Vagina (tissue), 2 donors: ENCODE results near the gene NPAS1. TPM values are rescaled to one million over a fixed set of nuclear protein-coding genes. Genes with fewer than 3 reads are reported as not detected.

Source experiments
- DNase-seq, 2 donors: peaks; one replicate each; pipeline ENCODE4 v3.0.0-alpha.2; 2017; ENCODE audit errors: extremely low spot score in 2 of 2
- H3K27ac ChIP-seq: fragments of 200-600 bp; sonication (generic); one replicate; pipeline ENCODE4 v1.5.1; 2019
- H3K27me3 ChIP-seq: fragments of 200-600 bp; sonication (generic); one replicate; pipeline ENCODE4 v1.5.1; 2019
- H3K36me3 ChIP-seq, 2 donors: fragments of 200-600 bp; sonication (generic); one replicate each; pipeline ENCODE4 v1.5.1; 2017 to 2019
- H3K4me1 ChIP-seq: fragments of 200-600 bp; sonication (generic); one replicate; pipeline ENCODE4 v1.5.1; 2019
- H3K4me3 ChIP-seq, 2 donors: fragments of 200-600 bp; sonication (generic); 1 replicate in 1 of 2; 2 replicates in 1 of 2; pipeline ENCODE4 v1.5.1; 2016 to 2019
- H3K9me3 ChIP-seq: fragments of 200-600 bp; sonication (generic); one replicate; pipeline ENCODE4 v1.5.1; 2019
- POLR2A ChIP-seq, 2 donors: fragments of 450-650 bp; IDR thresholded peaks; one replicate each; pipeline ENCODE4 v1.6.1; 2017; ENCODE audit warnings: antibody characterized with exemption in 2 of 2, mild to moderate bottlenecking in 2 of 2, moderate library complexity in 2 of 2
- POLR2AphosphoS5 ChIP-seq, 2 donors: sonication (generic); formaldehyde crosslinking; IDR thresholded peaks; one replicate each; pipeline ENCODE4 v1.9.0; 2017; ENCODE audit warnings: antibody characterized with exemption in 2 of 2, mild to moderate bottlenecking in 2 of 2, low read depth in 1 of 2; ENCODE audit not compliant: insufficient read depth in 1 of 2
- intact Hi-C: fragments of 100-400 bp; cut with DNase I; formaldehyde crosslinking; loops from one replicate; pipeline ENCODE4 v1.15.1; 2023
- total RNA-seq: library from RNA; depleted of rRNA; stranded (reverse); fragments of >200 nt; gene quantifications from one replicate; pipeline ENCODE4 v1.2.3, GENCODE V29; 2016
- TF ChIP-seq, protein P1 (sequence below), 3 experiments: fragments of 450-650 bp in 2 of 3; fragments of 200-600 bp in 1 of 3; sonication (generic) in 1 of 3; IDR thresholded peaks; one replicate each; pipeline ENCODE4 v1.5.1; 2017 to 2019; ENCODE audit warnings: antibody characterized with exemption in 3 of 3, mild to moderate bottlenecking in 2 of 3, moderate library complexity in 2 of 3

Gene NPAS1
- total RNA-seq, 1 donor from 2014 or later, result 0.49 TPM

DNA sequence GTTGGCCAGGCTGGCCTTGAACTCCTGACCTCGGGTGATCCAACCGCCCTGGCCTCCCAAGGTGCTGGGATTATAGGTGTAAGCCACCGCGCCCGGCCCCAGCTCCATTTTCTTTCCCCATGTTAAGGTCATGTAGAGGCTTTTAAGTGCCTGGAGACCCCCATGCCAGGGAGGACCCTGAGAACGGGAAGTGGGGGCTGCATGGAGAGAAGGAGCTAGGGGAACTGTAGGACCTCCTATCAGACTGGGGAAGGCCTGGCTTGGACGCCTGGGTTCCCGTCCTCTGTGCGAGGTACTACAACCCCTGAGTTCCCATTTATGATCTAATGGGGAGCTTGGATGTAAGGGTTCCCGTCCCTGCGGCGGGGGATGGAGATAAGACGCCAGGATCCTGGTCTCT, 714 bp upstream of the NPAS1 start:
- Histone ChIP-seq H3K36me3 (no peaks in the 10 kb centered on the region), H3K9me3 (no peaks in the 10 kb centered on the region), H3K4me1 (peaks cover 26% of the 10 kb centered on the region), H3K4me3 (no peak overlapping the region), H3K27me3 (peaks cover 12% of the 10 kb centered on the region), H3K27ac (no peak overlapping the region)
- DNase-seq, result no peak
- TF ChIP-seq POLR2AphosphoS5 (IDR thresholded peaks at IDR 0.05; ENCODE audit: insufficient read depth in 1 of 2, low read depth in 1 of 2), result no peak
- no peak for TF ChIP-seq POLR2A (IDR thresholded peaks at IDR 0.05)
- TF ChIP-seq, protein P1, sequence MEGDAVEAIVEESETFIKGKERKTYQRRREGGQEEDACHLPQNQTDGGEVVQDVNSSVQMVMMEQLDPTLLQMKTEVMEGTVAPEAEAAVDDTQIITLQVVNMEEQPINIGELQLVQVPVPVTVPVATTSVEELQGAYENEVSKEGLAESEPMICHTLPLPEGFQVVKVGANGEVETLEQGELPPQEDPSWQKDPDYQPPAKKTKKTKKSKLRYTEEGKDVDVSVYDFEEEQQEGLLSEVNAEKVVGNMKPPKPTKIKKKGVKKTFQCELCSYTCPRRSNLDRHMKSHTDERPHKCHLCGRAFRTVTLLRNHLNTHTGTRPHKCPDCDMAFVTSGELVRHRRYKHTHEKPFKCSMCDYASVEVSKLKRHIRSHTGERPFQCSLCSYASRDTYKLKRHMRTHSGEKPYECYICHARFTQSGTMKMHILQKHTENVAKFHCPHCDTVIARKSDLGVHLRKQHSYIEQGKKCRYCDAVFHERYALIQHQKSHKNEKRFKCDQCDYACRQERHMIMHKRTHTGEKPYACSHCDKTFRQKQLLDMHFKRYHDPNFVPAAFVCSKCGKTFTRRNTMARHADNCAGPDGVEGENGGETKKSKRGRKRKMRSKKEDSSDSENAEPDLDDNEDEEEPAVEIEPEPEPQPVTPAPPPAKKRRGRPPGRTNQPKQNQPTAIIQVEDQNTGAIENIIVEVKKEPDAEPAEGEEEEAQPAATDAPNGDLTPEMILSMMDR (IDR thresholded peaks at IDR 0.05), result no peak
- intact Hi-C loops, result no loop called here

- peaks cover 26% of the 10 kb centered on the region for H3K4me1 ChIP-seq
- H3K9me3 ChIP-seq, result no peaks in the 10 kb centered on the region
- intact Hi-C loops, result no loop called here
- no peaks in the 10 kb centered on the region for H3K36me3 ChIP-seq
- H3K27ac ChIP-seq, result no peak overlapping the region
- TF ChIP-seq, protein P1 (IDR thresholded peaks at IDR 0.05), result no peak
- TF ChIP-seq POLR2AphosphoS5 (IDR thresholded peaks at IDR 0.05; ENCODE audit: insufficient read depth in 1 of 2, low read depth in 1 of 2) (no peak), POLR2A (IDR thresholded peaks at IDR 0.05) (no peak)
- DNase-seq, result no peak
- peaks cover 12% of the 10 kb centered on the region for H3K27me3 ChIP-seq
- H3K4me3 ChIP-seq, result peak overlapping the region; percentile 20 to 34
Measured at GRCh38 chr19:47020132-47020805, 632 bp downstream of the NPAS1 start.

- Histone ChIP-seq H3K27ac (no peak overlapping the region), H3K4me3 (peak overlapping the region in 1 of 2 donors; percentile 34), H3K36me3 (no peaks in the 10 kb centered on the region), H3K27me3 (peaks cover 12% of the 10 kb centered on the region), H3K4me1 (peaks cover 26% of the 10 kb centered on the region), H3K9me3 (no peaks in the 10 kb centered on the region)
- intact Hi-C loops, result no loop called here
- TF ChIP-seq, protein P1 (IDR thresholded peaks at IDR 0.05), result no peak
- TF ChIP-seq POLR2A (IDR thresholded peaks at IDR 0.05), result no peak
- TF ChIP-seq POLR2AphosphoS5 (IDR thresholded peaks at IDR 0.05; ENCODE audit: insufficient read depth in 1 of 2, low read depth in 1 of 2), result no peak
- no peak for DNase-seq
Measured at GRCh38 chr19:47020992-47021496, 1.4 kb downstream of the NPAS1 start.

GRCh38 chr19:47021536-47022139, 2.0 kb downstream of the NPAS1 start:
- no peak for TF ChIP-seq POLR2A (IDR thresholded peaks at IDR 0.05)
- TF ChIP-seq, protein P1 (IDR thresholded peaks at IDR 0.05), result no peak
- TF ChIP-seq POLR2AphosphoS5 (IDR thresholded peaks at IDR 0.05; ENCODE audit: insufficient read depth in 1 of 2, low read depth in 1 of 2), result no peak
- Histone ChIP-seq H3K27me3 (peaks cover 12% of the 10 kb centered on the region), H3K36me3 (no peaks in the 10 kb centered on the region), H3K4me3 (peak overlapping the region in 1 of 2 donors; percentile 34), H3K9me3 (no peaks in the 10 kb centered on the region), H3K27ac (no peak overlapping the region), H3K4me1 (peaks cover 26% of the 10 kb centered on the region)
- intact Hi-C loops, result no loop called here
- no peak for DNase-seq

DNA sequence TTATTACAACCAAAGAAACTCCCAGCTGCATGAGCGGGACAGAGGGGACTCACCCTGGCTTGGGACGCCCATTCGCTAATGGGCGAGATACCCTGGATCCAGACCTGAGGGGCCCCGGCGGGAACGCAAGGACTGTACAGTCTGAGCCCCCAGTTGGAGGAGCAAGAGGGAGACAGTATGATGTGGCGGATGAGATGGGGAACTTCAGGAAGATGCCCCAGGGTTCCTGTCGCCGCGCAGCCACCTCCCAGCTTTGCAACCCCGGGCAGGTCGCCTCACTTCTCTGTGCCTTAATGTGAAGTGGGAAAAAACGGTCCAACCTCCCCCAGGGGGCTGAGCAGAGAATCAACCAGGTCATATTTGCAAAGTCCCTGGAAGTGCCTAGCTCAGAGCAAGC, 2.5 kb downstream of the NPAS1 start:
- no peak for DNase-seq
- intact Hi-C loops, result no loop called here
- no peaks in the 10 kb centered on the region for H3K36me3 ChIP-seq
- no peaks in the 10 kb centered on the region for H3K9me3 ChIP-seq
- H3K4me1 ChIP-seq, result peaks cover 26% of the 10 kb centered on the region
- H3K4me3 ChIP-seq, result no peak overlapping the region
- TF ChIP-seq POLR2A (IDR thresholded peaks at IDR 0.05) (no peak), POLR2AphosphoS5 (IDR thresholded peaks at IDR 0.05; ENCODE audit: insufficient read depth in 1 of 2, low read depth in 1 of 2) (no peak)
- TF ChIP-seq, protein P1 (IDR thresholded peaks at IDR 0.05), result no peak
- no peak overlapping the region for H3K27ac ChIP-seq
- peaks cover 12% of the 10 kb centered on the region for H3K27me3 ChIP-seq
